NCI-H2196 treated with DMSO at 0.1 percent for 48 hours (cell line): ENCODE measurements around the gene ZNF22.

ENCODE experiments used
- DNase-seq: peaks from one replicate; lab custom pipeline; 2025; ENCODE audit not compliant: unreplicated experiment; lab: John Stamatoyannopoulos, UW

Gene ZNF22

DNA sequence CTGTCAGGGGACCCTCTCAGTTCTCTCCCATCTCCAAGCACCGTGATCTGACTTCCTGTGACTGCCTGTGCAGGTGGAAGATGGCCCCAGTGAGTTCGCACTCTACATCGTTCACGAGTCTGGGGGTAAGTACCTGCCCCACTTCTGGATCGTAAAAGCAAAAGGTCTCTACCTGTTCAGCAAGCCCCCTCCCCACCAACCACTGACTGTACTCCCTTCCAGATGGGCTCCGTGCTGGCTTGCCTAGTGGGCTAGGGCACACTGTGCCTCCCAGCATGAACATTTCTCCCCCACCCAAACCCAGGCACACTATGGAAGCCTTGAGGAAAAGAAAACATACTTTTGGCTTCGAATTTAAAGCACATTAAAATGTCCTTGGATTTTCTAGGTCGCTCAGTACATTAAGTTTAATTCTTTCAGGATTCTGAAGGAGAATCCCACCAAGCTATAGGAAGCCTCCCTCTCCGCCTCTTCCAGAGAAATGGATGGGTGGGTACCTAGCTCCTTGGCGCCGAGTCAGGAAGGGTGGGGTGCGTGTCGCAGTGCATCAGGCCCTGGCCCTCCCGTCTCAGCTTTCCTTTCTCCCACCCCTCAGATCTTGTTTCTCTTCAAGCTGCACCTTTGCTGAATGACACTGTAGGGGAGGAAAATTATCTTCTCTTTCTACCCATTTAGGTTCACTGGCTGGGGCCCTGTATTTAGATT lies 11.0 kb upstream of the ZNF22 start:
- DNase-seq = no peak

DNA sequence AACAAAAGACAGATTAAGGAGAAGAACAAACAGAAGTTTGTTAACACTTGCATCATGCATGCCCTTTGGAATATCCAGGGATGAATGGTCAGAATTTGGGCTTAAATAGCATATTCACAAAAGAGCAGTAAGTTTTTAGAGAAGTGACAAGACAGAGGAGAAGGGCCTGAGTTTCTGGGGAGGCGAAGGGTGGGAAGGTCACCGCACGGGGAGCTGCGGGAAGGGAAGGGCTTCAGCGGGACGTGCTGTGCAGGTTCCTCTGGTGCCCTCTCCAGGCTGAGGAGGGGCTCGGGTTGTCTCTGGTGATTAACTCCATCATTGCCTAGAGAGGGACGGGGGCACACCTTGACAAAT lies 10.4 kb upstream of the ZNF22 start:
- DNase-seq = no peak

DNA sequence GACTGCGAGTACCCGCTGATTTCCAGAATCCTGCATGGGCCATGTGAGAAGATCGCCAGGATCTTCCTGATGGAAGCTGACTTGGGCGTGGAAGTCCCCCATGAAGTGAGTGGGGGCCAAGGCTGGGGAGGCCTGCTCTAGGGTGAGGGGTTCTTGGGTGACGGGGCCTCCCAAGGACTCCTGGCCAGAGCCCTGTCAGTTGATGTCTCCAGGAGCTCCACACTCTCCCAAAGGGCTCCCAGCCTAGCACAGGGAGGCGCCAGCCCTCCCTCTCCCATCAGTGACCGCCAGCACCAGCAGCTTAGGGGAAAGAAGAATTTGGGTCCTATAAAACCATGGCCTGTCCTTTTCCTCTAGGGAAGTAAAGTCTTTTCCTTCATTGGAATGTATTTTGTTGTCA lies 9.8 kb upstream of the ZNF22 start:
- no peak for DNase-seq

DNA sequence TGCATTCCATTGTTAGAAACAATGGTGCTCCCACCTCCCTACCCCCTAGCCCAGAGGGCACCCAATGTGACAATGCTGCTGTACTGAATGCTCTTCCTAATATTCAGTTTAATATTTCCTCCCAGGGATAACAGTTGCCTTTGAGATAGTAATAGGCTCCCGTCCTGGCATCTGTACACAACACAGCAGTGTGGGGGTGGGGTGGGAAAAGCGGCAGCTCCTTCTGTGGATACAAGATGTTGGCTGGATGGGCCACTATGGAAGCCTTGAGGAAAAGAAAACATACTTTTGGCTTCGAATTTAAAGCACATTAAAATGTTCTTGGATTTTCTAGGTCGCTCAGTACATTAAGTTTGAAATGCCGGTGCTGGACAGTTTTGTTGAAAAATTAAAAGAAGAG lies 9.2 kb upstream of the ZNF22 start:
- DNase-seq = no peak

DNA sequence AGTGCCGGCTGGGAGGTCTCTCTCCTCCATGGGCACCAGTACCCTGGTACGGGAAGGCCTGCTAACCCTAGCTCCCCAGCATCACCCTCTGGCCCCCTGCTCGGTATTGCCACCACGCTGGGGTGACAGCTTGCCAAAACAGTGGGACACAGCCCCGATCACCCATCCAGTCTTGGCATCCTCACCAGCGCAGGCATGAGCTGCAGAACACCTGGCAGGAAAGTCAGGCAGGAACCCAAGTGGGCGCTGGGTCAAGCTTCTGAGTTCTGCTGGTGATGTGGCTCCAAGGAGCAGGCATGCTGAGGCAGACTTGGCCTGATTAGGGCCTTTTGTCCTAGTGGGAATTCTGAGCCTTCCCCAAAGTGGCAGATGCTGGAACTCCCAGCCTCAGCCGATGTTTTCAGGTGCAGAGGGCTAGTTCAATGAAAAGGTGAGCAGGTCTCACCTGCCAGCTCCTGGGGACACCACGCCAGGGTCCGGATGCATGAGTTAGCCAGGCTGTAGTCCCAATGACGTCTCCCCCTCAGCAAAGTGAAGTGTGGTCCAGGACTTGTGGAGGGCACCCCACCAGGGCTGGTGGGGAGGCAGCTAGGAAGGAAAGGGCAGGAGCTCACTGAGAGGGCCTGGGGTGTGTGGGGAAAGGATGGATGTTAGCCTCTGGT lies 8.5 kb upstream of the ZNF22 start:
- DNase-seq = no peak

DNA sequence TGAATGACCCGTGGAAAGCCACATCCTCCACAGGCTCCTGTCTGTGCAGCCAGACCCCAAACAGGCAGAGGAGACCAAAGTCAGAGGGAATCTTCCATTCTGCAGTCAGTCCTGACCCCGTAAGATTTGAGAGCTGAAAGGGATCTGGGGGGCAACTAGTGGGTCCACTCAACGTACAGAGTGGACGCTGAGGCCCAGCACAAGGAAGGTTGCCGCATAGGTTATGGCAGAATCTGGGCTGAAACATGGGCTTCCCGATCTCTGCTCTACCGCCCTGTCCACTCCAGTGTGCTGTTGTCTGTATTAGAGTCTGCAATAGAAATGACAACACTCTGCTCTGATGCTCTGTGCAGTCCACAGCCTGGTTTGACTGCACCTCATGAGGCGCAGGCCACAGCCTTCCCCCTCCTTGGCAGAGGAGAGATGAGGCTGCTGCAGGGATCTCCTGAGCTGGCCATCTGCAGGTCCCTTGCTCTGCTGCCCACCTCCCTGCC lies 7.9 kb upstream of the ZNF22 start:
- no peak for DNase-seq

DNA sequence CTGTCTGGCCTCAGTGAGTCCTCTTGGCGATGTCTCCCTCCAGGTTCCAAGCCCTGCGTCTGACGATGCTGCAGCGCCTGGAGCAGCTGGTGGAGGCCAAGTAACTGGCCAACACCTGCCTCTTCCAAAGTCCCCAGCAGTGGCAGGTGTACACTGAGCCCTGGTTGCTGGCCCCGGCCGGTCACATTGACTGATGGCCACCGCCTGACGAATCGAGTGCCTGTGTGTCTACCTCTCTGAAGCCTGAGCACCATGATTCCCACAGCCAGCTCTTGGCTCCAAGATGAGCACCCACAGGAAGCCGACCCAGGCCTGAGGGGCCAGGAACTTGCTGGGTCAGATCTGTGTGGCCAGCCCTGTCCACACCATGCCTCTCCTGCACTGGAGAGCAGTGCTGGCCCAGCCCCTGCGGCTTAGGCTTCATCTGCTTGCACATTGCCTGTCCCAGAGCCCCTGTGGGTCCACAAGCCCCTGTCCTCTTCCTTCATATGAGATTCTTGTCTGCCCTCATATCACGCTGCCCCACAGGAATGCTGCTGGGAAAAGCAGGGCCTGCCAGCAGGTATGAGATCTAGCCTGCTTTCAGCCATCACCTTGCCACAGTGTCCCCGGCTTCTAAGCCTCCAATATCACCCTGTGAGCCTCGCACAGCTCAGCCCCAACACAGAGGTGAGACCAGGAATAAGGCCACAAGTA lies 7.3 kb upstream of the ZNF22 start:
- DNase-seq = no peak

DNA sequence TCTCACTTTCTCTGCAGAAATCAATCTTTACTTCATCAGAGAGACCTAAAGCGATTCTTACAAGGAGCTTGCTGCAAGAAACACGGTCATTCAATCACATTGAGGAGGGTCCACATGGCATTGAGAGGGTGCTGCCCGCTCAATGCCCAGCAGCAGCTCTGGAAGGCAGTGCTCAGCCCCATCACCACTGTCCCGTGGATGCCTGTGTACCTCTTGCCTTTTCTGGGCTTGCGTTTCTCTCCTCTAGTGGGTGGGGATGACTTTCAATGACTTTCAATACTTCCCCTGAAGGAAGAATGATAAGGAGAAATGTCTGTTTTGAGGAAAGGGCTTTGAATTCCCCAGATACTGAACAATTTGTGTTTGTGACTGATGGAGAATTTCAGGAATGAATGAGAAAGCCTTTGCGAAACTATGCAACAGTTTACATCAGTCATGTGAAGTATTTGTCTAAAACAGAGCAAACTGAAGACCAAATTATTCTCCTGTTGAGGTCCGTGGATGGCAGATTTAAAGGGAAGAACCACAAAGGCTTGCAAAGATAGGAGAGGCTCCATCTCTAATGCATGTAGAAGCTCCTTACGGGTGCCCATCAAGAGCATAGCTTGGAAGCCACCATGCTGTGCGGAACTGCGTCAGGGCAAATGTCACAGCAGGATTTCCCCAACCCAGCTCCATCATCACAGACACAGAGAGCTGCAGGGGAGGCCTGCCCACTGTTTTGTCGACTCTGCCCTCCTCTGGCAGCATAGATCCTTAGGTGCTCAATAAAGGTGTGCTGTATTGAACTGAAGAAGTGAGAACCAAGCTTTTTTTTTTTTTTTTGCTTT lies 6.6 kb upstream of the ZNF22 start:
- DNase-seq = no peak

DNA sequence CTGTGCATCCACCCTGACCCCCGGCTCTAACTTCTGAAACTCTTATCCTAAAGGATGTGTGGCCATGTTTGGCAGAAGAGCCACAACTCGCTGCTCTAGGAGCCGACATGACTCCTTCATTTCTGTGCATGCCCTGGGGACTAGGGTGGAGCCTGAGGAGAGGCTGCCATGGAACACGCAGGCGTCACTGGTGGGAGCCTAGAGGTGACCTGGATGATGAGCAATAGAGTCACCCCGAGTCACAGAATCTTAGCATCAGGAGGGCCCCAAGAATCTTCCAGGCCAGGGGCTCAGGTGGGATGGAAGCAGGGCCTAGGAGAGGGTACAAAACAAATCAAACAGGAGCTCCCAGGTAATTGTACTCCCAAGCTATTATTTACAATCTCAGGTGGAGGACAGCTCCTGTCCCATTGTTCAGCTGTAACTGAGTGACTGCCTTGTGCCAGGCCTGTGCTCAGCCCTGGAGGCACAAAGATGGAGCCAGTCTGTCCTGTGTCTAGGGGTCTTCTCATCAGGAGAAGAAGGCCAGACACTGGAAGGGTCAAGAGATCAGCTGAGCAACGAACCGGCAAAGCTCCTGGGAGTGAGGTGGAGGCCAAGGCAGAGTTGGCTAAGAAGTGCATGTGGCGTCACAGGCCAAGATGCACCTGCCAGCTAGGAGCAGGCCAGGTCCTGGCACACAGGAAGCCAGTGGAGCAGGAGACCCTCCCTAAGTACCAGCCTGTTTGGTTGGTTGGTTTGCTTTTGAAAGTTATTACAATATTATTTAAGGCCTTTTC lies 5.8 kb upstream of the ZNF22 start:
- no peak for DNase-seq

DNA sequence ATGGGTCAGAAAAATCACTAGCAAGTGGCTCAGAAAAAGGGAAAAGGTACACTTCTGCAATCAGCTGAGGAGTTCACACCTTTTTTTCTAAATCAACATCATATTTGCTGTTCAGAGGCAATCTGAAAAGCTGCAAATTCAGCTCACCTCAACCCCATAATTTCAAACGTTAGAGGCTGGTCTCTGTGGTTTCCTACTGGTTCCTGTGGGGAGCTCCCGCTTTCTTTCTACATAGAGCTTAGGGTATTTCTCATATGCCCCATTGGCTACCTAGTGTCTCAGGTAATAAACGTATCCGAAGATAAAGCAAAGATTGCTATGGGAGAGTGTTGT lies 5.2 kb upstream of the ZNF22 start:
- no peak for DNase-seq

DNA sequence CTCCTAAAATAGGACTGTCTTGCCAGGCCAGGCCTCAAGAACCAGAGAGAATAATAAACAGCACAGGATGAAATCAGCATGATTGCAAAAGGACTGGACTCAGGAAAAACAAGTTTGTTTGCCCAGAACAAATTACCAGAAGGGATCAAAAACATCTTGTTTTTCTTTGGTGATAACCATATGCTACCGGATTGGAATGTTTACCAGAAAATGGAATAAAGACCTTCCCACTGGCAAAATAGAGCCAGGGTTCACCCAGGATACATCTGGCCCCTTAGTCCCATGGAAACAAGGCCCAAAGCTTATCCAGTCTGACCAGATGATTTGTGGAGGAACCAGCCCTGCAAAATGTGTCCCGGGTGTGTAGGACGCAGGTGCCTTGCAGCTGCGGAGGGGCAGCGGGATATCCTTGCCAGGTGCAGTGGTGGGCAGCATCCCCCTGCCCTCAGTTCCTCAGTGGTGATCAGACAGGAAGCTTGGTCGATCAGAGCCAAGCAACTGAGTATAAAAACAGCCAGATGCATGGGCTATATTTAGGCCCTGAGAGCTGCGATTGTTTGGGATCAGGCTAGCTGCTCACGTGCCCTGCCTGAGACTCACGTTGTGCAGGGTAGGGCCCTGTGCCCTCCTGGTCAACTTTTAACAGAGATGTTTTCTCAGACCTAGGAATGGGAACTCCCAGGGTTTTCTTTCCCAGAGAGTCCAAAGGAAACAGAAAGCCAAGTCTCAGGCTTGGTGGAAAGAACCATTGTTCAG lies 4.6 kb upstream of the ZNF22 start:
- no peak for DNase-seq

DNA sequence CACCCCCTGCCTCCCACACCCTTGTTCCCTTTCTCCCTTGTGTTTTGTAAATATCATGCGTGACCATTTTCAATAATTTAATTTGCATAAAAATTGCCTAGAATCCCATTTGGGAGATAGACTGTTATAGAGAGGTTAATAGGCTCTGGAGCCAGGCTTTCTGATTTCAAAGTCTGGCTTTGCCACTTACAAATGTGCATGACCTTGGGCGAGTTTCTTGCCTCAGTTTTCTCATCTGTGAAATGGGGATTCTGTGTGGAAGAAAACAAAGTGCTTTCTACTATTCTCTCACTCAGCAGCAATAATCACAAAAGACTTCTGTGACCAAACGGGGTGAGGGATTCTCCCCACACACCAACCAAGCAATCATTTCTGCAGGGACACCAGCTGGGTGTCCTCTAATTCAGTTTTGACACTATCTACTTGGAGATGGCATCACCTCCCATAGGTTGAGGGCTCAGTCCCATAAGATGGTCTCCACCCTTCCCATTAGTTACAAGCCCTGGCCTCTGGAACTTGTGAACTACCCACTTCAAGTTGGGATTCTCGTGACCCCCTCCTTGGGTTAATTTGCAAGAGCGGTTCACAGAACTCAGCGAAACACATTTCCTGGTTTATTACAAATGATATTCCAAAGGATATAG lies 3.5 kb upstream of the ZNF22 start:
- no peak for DNase-seq

DNA sequence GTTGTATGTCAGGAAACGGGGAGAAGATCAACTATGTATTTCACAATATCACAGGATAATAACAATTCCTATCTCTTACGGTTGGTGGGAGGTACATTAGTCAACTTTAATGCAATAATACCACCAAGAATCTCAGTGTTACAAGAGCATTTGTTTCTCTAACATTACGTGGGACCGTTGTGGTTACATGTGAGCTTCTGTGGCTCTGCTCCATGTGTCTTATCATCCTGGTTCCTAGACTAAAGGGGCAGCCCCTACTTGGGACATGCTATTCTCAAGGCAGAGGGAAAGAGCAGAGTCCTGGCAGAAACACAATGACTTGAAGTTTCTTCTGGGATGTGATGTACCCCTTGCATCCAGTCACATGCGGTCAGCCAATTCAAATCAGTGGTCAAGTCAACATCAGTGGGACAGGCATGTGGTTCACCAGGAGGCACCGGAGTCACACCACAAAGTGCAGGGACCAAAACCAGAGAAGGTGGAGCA lies 2.5 kb upstream of the ZNF22 start:
- DNase-seq = no peak

DNA sequence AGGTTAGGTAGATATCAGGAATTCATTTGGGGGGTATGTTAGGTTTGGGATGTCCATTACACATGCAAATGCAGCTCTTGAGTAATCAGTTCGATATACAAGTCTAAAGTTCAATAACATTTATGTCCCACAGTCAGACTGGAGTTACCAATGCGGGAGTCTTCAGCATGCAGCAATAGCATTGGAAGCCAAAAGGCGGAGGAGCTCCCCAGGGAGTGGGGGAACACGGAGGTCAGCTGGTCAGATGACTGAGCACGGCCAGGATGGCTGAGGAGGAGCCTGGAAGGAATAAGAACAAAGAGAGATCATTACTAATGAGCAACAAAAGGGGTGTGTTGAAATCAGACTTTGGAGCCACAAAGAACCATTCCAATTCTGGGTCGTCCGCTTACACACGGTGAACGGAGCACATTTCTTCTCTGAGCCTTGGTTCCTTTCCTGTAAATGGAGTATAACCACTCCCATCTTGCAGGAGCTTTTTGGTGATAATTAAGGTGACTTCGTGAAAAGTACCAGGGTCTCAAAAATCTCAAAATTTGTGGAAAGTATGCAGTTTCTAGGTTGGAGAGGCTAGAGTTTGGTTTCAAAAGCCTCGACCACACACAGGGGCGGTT lies 478 bp upstream of the ZNF22 start:
- DNase-seq = no peak

DNA sequence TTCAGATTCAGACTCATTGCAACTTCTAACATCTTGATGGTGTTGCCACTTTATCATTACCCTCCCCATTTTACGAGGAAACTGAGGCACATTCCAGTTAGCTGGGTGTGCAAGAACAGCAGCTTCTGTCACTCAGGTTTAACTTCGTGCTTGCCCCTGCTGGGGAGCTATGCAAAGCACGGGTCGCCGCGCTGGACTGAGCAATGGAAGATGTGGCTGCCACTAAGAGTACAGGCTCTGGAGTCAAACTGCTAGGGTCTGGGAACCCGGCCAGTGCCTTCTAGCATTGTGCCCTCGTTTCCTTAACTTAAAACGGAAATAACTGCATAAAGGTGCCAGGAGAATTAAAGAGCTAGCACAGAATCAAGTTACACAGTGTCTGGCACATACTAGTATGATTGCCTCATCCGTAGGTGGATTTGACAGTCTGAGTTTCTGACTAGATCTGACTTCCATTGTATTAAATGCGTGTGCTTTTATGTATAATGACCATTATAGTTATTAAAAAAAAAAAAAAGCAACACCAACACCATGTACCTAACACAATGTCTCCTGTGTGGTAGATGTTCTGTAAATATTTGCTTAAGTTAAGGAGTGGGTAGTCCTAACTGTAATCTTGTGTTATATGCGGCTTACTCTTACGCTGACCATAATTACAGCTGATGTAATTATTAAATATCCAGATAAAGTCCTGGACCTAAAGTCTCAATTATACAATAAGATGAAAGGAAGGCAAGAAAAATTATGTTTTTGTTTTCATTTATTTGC lies 842 bp downstream of the ZNF22 start:
- peak; percentile 50 for DNase-seq

DNA sequence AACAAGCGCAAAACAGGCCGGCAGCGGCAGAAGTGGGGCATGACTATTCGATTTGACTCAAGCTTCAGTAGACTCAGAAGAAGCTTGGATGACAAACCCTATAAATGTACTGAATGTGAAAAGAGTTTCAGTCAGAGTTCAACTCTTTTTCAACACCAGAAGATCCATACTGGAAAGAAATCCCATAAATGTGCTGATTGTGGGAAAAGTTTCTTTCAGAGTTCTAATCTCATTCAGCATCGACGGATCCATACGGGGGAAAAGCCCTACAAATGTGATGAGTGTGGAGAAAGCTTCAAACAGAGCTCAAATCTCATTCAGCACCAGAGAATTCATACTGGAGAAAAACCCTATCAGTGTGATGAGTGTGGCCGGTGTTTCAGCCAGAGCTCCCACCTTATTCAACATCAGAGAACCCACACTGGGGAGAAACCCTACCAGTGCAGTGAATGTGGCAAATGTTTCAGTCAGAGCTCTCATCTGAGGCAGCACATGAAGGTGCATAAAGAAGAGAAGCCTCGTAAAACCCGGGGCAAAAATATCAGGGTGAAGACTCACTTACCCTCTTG lies 2.8 kb downstream of the ZNF22 start:
- no peak for DNase-seq

DNA sequence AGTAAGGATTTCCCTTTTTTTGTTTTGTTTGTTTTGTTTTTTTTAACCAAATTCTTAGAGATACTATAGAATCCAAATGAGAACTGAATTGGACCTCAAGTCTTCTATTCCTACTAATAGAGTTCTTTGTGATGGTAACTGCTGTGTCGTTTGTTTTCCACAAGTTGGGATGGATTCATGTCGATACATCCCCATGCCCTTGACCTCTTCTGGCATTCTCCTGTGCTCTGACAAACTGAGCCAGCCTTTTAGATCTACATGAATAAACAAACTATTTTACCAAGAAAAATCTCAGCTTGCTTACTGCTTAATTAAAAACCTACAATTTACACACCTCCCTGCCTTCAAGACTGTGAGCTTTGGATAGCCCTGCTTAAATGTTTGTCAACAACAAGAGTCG lies 3.9 kb downstream of the ZNF22 start:
- no peak for DNase-seq

DNA sequence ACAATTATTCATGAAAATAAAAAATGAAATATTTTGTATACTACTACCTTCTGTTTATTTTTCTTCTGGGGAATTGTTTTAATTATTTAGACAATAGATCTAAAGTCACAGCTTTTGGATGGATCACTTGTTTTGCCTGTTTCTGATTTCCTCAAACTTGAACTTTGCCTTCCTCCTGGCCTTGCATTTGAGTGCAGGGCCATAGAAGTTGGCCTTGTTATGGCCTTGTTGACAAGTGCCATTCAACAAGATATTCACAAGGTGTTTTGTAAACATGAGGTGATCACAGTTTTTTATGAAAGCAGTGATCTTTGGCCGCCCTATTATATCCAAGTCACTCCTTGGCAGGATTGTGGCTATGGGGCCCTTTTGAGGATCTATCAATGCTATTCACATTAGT lies 4.6 kb downstream of the ZNF22 start:
- DNase-seq = no peak
